NCI-H2227 (cell line): Measurements from ENCODE around the gene PGM1.
"Not testable (repeated sequence)": the region's sequence is repeated elsewhere in the genome, so short reads cannot be mapped to it uniquely, and the experiment has no call there.

ENCODE experiments used
- DNase-seq: peaks from one replicate; lab custom pipeline; 2025; ENCODE audit not compliant: unreplicated experiment; lab: John Stamatoyannopoulos, UW

PGM1 gene

GRCh38 chr1:63593303-63593885, at the start of gene PGM1:
PGM1 (plus strand) TSS chr1:63593411; CDS start chr1:63593489, 78 bp downstream.
- DNase-seq, result peak; percentile 88

- DNase-seq, result no peak
Observed at GRCh38 chr1:63545780-63546179, 47.4 kb upstream of the PGM1 start.

DNA sequence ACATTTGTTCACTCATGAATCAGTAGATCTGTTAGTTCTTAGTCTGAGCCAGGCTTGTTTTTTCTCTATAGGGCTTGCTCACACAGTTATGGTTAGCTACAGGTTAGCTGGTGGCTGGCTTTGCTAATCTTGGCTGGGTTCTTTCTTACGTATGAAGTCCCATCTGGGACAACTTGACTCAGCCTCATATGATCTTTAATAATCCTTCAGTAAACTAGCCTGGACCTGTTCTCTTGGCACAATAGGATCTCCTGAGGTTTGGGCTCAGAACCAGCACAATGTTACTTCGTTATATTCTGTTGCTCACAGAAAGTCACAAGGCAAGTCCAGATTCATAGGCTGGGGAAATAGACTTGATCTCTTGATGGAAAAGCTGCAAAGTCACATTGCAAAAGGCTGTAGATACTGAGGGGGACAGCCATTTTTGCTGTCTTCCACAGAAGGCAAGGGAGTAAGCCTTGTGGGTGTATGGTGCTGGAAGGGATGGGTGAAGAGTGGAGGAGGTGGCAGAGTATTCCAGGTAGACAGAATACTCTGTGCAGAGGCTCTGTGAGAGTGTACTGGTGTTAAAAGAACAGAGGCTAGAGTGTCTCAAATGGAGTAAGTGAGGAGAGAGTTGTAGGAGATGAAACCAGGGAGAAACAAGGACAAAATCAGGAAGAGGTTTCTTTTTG, 45.5 kb upstream of the PGM1 start:
- no peak for DNase-seq

- no peak for DNase-seq
Observed at GRCh38 chr1:63548303-63548702, 44.9 kb upstream of the PGM1 start.

GRCh38 chr1:63548877-63549276, 44.3 kb upstream of the PGM1 start:
- no peak for DNase-seq

DNA sequence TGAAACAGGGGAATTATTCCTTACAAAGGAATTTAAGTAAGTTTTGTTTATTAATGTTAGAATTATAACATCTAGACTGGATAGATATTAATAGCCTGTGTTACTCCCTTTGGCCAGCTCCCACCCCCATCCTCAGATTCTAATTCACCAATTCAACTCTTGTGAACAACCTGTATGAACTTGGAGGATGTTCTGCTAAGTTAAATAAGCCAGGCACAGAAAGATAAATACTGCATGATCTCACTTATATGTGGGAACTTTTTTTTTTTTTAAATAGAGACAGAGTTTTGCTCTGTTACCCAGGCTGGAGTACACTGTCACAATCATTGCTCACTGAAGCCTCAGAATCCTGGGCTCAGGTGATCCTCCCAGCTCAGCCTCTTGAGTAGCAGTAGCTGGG, 37.7 kb upstream of the PGM1 start:
- DNase-seq, result no peak

DNA sequence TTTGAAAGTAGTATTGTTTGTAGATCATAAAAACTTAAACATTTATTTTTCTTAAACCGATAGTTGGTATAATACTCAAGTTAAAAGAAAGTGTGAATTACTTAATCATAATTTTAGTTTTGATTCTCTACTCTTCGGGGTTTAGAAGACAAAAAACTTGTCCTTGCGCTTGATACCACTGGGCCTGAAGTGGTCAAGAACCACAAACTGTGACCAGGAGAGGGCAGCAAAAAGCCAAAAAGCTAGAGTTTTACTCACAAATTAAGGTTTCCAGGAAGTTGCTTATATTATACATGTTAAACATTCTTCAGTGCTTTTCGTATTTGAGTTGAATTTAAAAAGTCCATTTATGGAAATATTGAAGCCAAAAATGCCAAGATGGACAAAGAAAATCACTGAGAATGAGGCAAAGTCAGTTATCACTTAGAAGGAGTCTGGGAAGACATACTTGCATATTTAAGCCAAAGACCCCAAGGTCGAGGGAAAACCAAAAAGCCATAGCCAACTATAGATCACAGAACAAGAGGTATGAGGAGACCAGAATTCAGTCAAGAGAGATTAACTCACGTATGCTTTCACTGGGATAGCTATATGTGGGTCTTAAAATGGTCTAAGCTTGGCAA, 35.7 kb upstream of the PGM1 start:
- peak; percentile 24 for DNase-seq

DNA sequence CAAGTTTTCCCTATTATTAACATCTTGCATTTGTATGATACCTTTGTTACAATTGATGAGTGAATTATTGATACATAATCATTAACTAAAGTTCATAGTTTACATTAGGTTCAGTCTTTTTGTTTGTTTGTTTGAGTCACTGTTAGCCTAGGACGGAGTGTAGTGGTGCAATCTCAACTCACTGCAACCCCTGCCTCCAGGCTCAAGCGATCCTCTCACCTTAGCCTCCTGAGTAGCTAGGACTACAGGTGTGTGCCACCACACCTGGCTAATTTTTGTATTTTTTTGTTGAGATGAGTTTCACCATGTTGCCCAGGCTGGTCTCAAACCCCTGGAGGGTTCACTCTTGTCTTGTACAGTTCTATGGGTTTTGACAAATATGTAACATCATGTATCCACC, 33.9 kb upstream of the PGM1 start:
- no peak for DNase-seq

DNA sequence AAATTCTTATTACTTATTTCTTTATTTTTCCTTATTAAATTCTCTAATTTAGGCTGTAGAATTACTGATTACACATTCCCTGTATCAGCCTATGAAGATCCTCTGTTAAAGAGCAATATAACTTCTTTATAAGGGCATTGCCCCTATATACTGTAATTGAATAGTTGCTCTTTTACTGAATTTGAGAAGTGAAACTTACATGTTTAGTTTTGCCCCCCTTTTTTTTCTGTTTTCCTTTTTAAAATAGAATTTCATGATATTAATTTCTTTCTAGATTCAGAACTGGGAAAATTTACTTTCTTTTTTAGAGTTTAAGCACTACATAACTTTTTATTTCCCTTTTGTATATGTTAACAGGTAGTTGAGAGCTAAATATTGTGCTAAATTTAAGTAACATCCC, 29.5 kb upstream of the PGM1 start:
- no peak for DNase-seq

DNA sequence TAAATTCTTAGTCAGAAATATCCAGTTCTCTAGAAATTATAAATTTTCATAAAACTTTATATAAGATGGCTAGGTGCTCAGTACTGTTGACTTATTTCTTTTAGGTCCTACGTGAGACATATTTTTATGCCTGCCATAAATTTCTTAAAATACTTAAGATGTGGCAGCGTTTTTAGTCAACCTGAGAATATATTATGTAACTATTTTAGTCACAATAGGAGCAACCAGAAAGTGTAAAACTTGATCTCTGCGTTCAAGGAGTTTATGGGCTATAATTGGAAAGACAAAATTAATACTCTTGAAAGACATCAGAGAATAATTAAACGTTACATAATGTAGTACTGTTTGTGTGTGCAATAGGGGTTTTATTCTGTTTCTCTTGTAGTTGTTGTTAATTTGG, 24.1 kb upstream of the PGM1 start:
- no peak for DNase-seq

- DNase-seq, result no peak
Observed at GRCh38 chr1:63569640-63570316, 23.4 kb upstream of the PGM1 start.

DNA sequence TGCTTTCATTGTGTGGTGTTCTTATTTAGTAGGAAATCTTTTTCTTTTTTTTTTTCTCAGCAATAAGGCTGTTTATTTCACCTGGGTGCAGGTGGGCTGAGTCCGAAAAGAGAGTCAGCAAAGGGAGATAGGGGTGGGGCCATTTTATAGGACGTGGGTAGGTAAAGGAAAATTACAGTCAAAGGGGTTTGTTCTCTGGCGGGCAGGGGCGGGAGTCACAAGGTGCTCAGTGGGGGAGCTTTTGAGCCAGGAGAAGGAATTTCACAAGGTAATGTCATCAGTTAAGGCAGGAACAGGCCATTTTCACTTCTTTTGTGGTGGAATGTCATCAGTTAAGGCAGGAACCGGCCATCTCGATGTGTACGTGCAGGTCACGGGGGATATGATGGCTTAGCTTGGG, 20.5 kb upstream of the PGM1 start:
- not testable (repeated sequence) for DNase-seq

- not testable (repeated sequence) for DNase-seq
Observed at GRCh38 chr1:63574203-63574796, 18.9 kb upstream of the PGM1 start.

- DNase-seq, result peak; percentile 50
Observed at GRCh38 chr1:63575340-63575826, 17.8 kb upstream of the PGM1 start.

DNA sequence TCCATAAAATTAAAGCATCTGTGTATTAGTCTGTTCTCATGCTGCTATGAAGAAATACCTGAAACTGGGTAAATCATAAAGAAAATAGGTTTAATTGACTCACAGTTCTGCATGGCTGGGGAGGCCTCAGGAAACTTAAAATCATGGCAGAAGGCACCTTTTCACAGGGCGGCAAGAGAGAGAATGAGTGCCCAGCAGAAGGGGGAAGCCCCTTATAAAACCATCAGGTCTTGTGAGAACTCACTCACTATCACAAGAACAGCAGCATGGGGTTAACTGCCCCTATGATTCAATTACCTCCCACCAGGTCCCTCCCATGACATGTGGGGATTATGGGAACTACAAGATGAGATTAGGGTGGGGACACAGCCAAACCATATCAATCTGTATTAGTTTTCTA, 6.9 kb upstream of the PGM1 start:
- DNase-seq, result not testable (repeated sequence)

- no peak for DNase-seq
Observed at GRCh38 chr1:63590166-63590560, 3.0 kb upstream of the PGM1 start.

GRCh38 chr1:63592536-63593302, 492 bp upstream of the PGM1 start:
- no peak for DNase-seq

GRCh38 chr1:63593886-63594605, 835 bp downstream of the PGM1 start:
- peak; percentile 58 for DNase-seq

- DNase-seq, result no peak
Observed at GRCh38 chr1:63595435-63595834, 2.2 kb downstream of the PGM1 start.

DNA sequence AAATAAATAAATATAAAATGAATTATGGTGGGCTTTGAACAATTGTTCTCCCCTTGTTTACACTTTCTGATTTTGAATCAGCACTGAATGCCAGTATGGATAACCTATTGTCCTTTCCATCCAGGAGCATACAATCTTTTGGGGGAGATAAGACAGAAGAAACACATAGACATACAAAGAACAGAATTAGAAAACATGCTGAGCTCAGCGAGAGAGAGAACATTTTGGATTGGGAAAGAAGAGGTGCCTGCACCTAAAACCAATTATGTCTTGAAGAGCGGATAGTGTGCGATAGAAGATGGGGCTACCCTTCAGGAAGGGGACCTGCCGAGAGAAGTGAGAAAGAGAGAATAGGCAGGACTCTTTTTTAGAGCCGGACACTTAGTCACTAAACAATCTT, 6.6 kb downstream of the PGM1 start:
- no peak for DNase-seq
